Eye (tissue), 1 donor: ENCODE measurements around the gene TGFBR3.

Experiments used
- DNase-seq: peaks from one replicate; pipeline ENCODE4 v3.0.0-alpha.2; 2015

Gene TGFBR3

GRCh38 chr1:91885716-91886506, at the start of gene TGFBR3:
TGFBR3 (minus strand) TSS chr1:91886151; CDS start chr1:91861531, 24,620 bp downstream.
- peak; percentile 96 for DNase-seq

GRCh38 chr1:91929250-91929649, 43.3 kb upstream of the TGFBR3 start:
- no peak for DNase-seq

- DNase-seq, result no peak
These were observed 42.1 kb upstream of the TGFBR3 start for GRCh38 chr1:91928026-91928425.

- no peak for DNase-seq
These were observed 39.9 kb upstream of the TGFBR3 start for GRCh38 chr1:91925644-91926435.

- DNase-seq, result no peak
These were observed 38.2 kb upstream of the TGFBR3 start for GRCh38 chr1:91924146-91924545.

- DNase-seq, result no peak
These were observed 34.0 kb upstream of the TGFBR3 start for GRCh38 chr1:91919962-91920361.

GRCh38 chr1:91916811-91917460, 31.0 kb upstream of the TGFBR3 start:
- no peak for DNase-seq

GRCh38 chr1:91916046-91916445, 30.1 kb upstream of the TGFBR3 start:
- no peak for DNase-seq

GRCh38 chr1:91913018-91913417, 27.1 kb upstream of the TGFBR3 start:
- no peak for DNase-seq

- DNase-seq, result no peak
These were observed 26.3 kb upstream of the TGFBR3 start for GRCh38 chr1:91912266-91912665.

GRCh38 chr1:91901231-91901630, 15.3 kb upstream of the TGFBR3 start:
- DNase-seq, result no peak

- no peak for DNase-seq
These were observed 14.6 kb upstream of the TGFBR3 start for GRCh38 chr1:91900562-91900961.

- DNase-seq, result no peak
These were observed 11.1 kb upstream of the TGFBR3 start for GRCh38 chr1:91897016-91897415.

- DNase-seq, result no peak
These were observed 10.0 kb upstream of the TGFBR3 start for GRCh38 chr1:91895832-91896556.

- DNase-seq, result no peak
These were observed 8.2 kb upstream of the TGFBR3 start for GRCh38 chr1:91894036-91894761.

- DNase-seq, result no peak
These were observed 6.0 kb upstream of the TGFBR3 start for GRCh38 chr1:91891969-91892368.

- DNase-seq, result no peak
These were observed 5.5 kb upstream of the TGFBR3 start for GRCh38 chr1:91891454-91891853.

GRCh38 chr1:91889717-91890459, 3.9 kb upstream of the TGFBR3 start:
- DNase-seq, result no peak

GRCh38 chr1:91885213-91885715, 687 bp downstream of the TGFBR3 start:
- no peak for DNase-seq

GRCh38 chr1:91884459-91885212, 1.3 kb downstream of the TGFBR3 start:
- peak; percentile 78 for DNase-seq
